GM12878 (cell line): Measurements from ENCODE around the gene COL26A1.

Source experiments
- BMI1 ChIP-seq: fragments of 450-650 bp; IDR thresholded peaks from 2 replicates; pipeline ENCODE4 v1.6.1; 2016; ENCODE audit warnings: mild to moderate bottlenecking, moderate library complexity, borderline replicate concordance
- CTCF ChIP-seq, 3 experiments: IDR thresholded peaks in 2 of 3; conservative IDR thresholded peaks in 1 of 3; 2 replicates each; pipeline ENCODE4 v1.5.1; 2011; ENCODE audit warnings: low read depth in 3 of 3, low read length in 3 of 3, mild to moderate bottlenecking in 3 of 3, control low read depth in 2 of 3, moderate library complexity in 2 of 3, inconsistent platforms in 1 of 3, mixed read lengths in 1 of 3; ENCODE audit not compliant: control insufficient read depth in 2 of 3, insufficient read depth in 1 of 3; ENCODE audit errors: extremely low read depth in 1 of 3
- EZH2 ChIP-seq: IDR thresholded peaks from 2 replicates; pipeline ENCODE4 v1.6.1; 2012; ENCODE audit warnings: low read depth, mild to moderate bottlenecking, control low read depth, inconsistent platforms, low read length, borderline replicate concordance; ENCODE audit not compliant: control insufficient read depth
- MAX ChIP-seq: IDR thresholded peaks from 2 replicates; pipeline ENCODE4 v1.6.1; 2012; ENCODE audit warnings: low read depth, low read length, improper control_type of control experiment
- MYC ChIP-seq: IDR thresholded peaks from 2 replicates; pipeline ENCODE4 v1.6.1; 2011; ENCODE audit warnings: mild to moderate bottlenecking, low read length, moderate library complexity, inconsistent platforms; ENCODE audit not compliant: insufficient read depth, insufficient replicate concordance, insufficient read length, severe bottlenecking
- ZSCAN29 ChIP-seq: fragments of 450-650 bp; IDR thresholded peaks from 2 replicates; pipeline ENCODE4 v1.6.1; 2017; ENCODE audit warnings: mild to moderate bottlenecking, moderate library complexity

- TF ChIP-seq ZSCAN29 (no peak), BMI1 (no peak), MAX (no peak), MYC (no peak), EZH2 (no peak), CTCF (IDR thresholded peaks at IDR 0.05 in 2 of 3, conservative IDR thresholded peaks at IDR 0.05 in 1 of 3; ENCODE audit: control insufficient read depth in 2 of 3, extremely low read depth in 1 of 3, insufficient read depth in 1 of 3, low read depth in 3 of 3, low read length in 3 of 3) (peak; percentile 41 to 73 (median 53))
These were observed 47.3 kb upstream of the COL26A1 start for GRCh38 chr7:101315336-101315735.
